Skeletal muscle tissue (tissue), 4 donors: ENCODE data around the gene DPH3. TPM values are rescaled to one million over a fixed set of nuclear protein-coding genes. Genes with fewer than 3 reads are reported as not detected.

Experiments used
- H3K27ac ChIP-seq: one replicate; pipeline ENCODE4 v1.7.0; 2013; ENCODE audit warnings: mild to moderate bottlenecking, low read depth, low read length, inconsistent platforms
- H3K27me3 ChIP-seq, 3 donors: one replicate each; pipeline ENCODE4 v1.7.0; 2013; ENCODE audit warnings: low read length in 3 of 3; ENCODE audit not compliant: control insufficient read depth in 3 of 3, insufficient read depth in 3 of 3
- H3K36me3 ChIP-seq, 3 donors: one replicate each; pipeline ENCODE4 v1.7.0; 2013; ENCODE audit warnings: low read length in 3 of 3; ENCODE audit not compliant: control insufficient read depth in 3 of 3, insufficient read depth in 3 of 3
- H3K4me1 ChIP-seq, 3 donors: one replicate each; pipeline ENCODE4 v1.7.0; 2013; ENCODE audit warnings: low read length in 3 of 3, mild to moderate bottlenecking in 3 of 3; ENCODE audit not compliant: control insufficient read depth in 3 of 3, insufficient read depth in 3 of 3
- H3K4me3 ChIP-seq, 3 donors: one replicate each; pipeline ENCODE4 v1.7.0; 2013; ENCODE audit warnings: low read length in 3 of 3
- H3K9ac ChIP-seq, 3 donors: one replicate each; pipeline ENCODE4 v1.7.0; 2013; ENCODE audit warnings: low read length in 3 of 3, mild to moderate bottlenecking in 3 of 3, moderate library complexity in 2 of 3, low read depth in 1 of 3
- H3K9me3 ChIP-seq, 3 donors: one replicate each; pipeline ENCODE4 v1.7.0; 2013; ENCODE audit warnings: low read length in 3 of 3; ENCODE audit not compliant: control insufficient read depth in 3 of 3
- total RNA-seq: library from RNA; depleted of rRNA; stranded (reverse); fragments of >200 nt; gene quantifications from one replicate; pipeline ENCODE4 v1.2.3, GENCODE V29; 2014
- donor health status: Osteomylitis.

The DPH3 gene
- total RNA-seq, 1 donor from 2014 or later = 17.7 TPM

- H3K9ac ChIP-seq = no peak overlapping the region
- no peaks in the 10 kb centered on the region for H3K9me3 ChIP-seq
- H3K4me1 ChIP-seq = peaks cover 15 to 32% (median 31%) of the 10 kb centered on the region in 3 donors
- H3K27ac ChIP-seq = peak overlapping the region; percentile 59
- H3K36me3 ChIP-seq = peaks cover 2 to 22% (median 6%) of the 10 kb centered on the region in 3 donors
- no peaks in the 10 kb centered on the region for H3K27me3 ChIP-seq
- no peak overlapping the region for H3K4me3 ChIP-seq
Measured at GRCh38 chr3:16258866-16259265, 5.9 kb downstream of the DPH3 start.

GRCh38 chr3:16258177-16258576 lies 6.6 kb downstream of the DPH3 start:
- no peaks in the 10 kb centered on the region for H3K27me3 ChIP-seq
- H3K9me3 ChIP-seq = no peaks in the 10 kb centered on the region
- peak overlapping the region; percentile 59 for H3K27ac ChIP-seq
- peaks cover 16 to 36% (median 35%) of the 10 kb centered on the region in 3 donors for H3K4me1 ChIP-seq
- no peak overlapping the region for H3K4me3 ChIP-seq
- peak overlapping the region in 2 of 3 donors; percentile 14 to 58 for H3K9ac ChIP-seq
- H3K36me3 ChIP-seq = peaks cover 2 to 22% (median 6%) of the 10 kb centered on the region in 3 donors

- Histone ChIP-seq H3K4me3 (no peak overlapping the region), H3K27me3 (no peaks in the 10 kb centered on the region), H3K36me3 (peaks cover 2 to 22% (median 6%) of the 10 kb centered on the region in 3 donors), H3K9me3 (no peaks in the 10 kb centered on the region), H3K27ac (no peak overlapping the region), H3K9ac (no peak overlapping the region), H3K4me1 (peaks cover 13 to 38% (median 30%) of the 10 kb centered on the region in 3 donors)
Measured at GRCh38 chr3:16257309-16257708, 7.4 kb downstream of the DPH3 start.

GRCh38 chr3:16255726-16256125 lies 9.0 kb downstream of the DPH3 start:
- H3K27ac ChIP-seq = no peak overlapping the region
- peaks cover 13 to 38% (median 28%) of the 10 kb centered on the region in 3 donors for H3K4me1 ChIP-seq

GRCh38 chr3:16255326-16255725 lies 9.4 kb downstream of the DPH3 start:
- peak overlapping the region in 1 of 3 donors; percentile 40 for H3K9ac ChIP-seq
- H3K27ac ChIP-seq = no peak overlapping the region
- no peaks in the 10 kb centered on the region for H3K9me3 ChIP-seq
- H3K4me3 ChIP-seq = no peak overlapping the region
- H3K36me3 ChIP-seq = peaks cover 2 to 11% (median 6%) of the 10 kb centered on the region in 3 donors
- H3K4me1 ChIP-seq = peaks cover 13 to 38% (median 28%) of the 10 kb centered on the region in 3 donors
- no peaks in the 10 kb centered on the region for H3K27me3 ChIP-seq

More at GRCh38 chr3:16255726-16256125, 9.0 kb downstream of the DPH3 start:
- no peaks in the 10 kb centered on the region for H3K27me3 ChIP-seq
- peaks cover 2 to 15% (median 6%) of the 10 kb centered on the region in 3 donors for H3K36me3 ChIP-seq
- no peaks in the 10 kb centered on the region for H3K9me3 ChIP-seq
- no peak overlapping the region for H3K9ac ChIP-seq
- H3K4me3 ChIP-seq = no peak overlapping the region

- Histone ChIP-seq H3K9ac (peak overlapping the region in 1 of 3 donors; percentile 40), H3K4me3 (no peak overlapping the region), H3K4me1 (peaks cover 13 to 38% (median 28%) of the 10 kb centered on the region in 3 donors), H3K36me3 (peaks cover 2 to 8% (median 5%) of the 10 kb centered on the region in 3 donors), H3K27ac (no peak overlapping the region), H3K9me3 (no peaks in the 10 kb centered on the region), H3K27me3 (no peaks in the 10 kb centered on the region)
Measured at GRCh38 chr3:16254916-16255315, 9.8 kb downstream of the DPH3 start.

GRCh38 chr3:16253601-16254000 lies 11.1 kb downstream of the DPH3 start:
- no peak overlapping the region for H3K9ac ChIP-seq
- no peaks in the 10 kb centered on the region for H3K36me3 ChIP-seq
- no peaks in the 10 kb centered on the region for H3K27me3 ChIP-seq
- no peak overlapping the region for H3K27ac ChIP-seq
- H3K4me3 ChIP-seq = peak overlapping the region in 1 of 3 donors; percentile 1
- H3K4me1 ChIP-seq = peaks cover 13 to 35% (median 28%) of the 10 kb centered on the region in 3 donors
- no peaks in the 10 kb centered on the region for H3K9me3 ChIP-seq

- Histone ChIP-seq H3K27ac (no peak overlapping the region), H3K9ac (no peak overlapping the region), H3K27me3 (no peaks in the 10 kb centered on the region), H3K9me3 (no peaks in the 10 kb centered on the region), H3K36me3 (no peaks in the 10 kb centered on the region), H3K4me3 (peak overlapping the region in 1 of 3 donors; percentile 1), H3K4me1 (peaks cover 10 to 30% (median 23%) of the 10 kb centered on the region in 3 donors)
Measured at GRCh38 chr3:16252988-16253387, 11.8 kb downstream of the DPH3 start.

- Histone ChIP-seq H3K9ac (no peak overlapping the region), H3K27me3 (no peaks in the 10 kb centered on the region), H3K4me1 (peaks cover 14 to 32% (median 28%) of the 10 kb centered on the region in 3 donors), H3K9me3 (no peaks in the 10 kb centered on the region), H3K27ac (no peak overlapping the region), H3K4me3 (no peak overlapping the region), H3K36me3 (no peaks in the 10 kb centered on the region)
Measured at GRCh38 chr3:16252243-16252978, 12.3 kb downstream of the DPH3 start.

GRCh38 chr3:16251316-16252085 lies 13.2 kb downstream of the DPH3 start:
- H3K9ac ChIP-seq = no peak overlapping the region
- no peak overlapping the region for H3K27ac ChIP-seq
- no peaks in the 10 kb centered on the region for H3K9me3 ChIP-seq
- no peaks in the 10 kb centered on the region for H3K36me3 ChIP-seq
- peaks cover 14 to 33% (median 30%) of the 10 kb centered on the region in 3 donors for H3K4me1 ChIP-seq
- no peaks in the 10 kb centered on the region for H3K27me3 ChIP-seq
- no peak overlapping the region for H3K4me3 ChIP-seq
